OCI-LY7 (cell line): Measurements from ENCODE around the gene SPON1. TPM values are rescaled to one million over a fixed set of nuclear protein-coding genes. Genes with fewer than 3 reads are reported as not detected.

ENCODE experiments used
- BruUV-seq: library from RNA; stranded (reverse); fragments of 400-500 nt; replicated peaks from 2 replicates; lab custom pipeline; 2021; lab: Mats Ljungman, UMichigan
- CTCF ChIA-PET: fragments of 300-600 bp; sonication (Branson Sonifier 250); formaldehyde crosslinking; loops from one replicate; lab custom pipeline; 2022; ENCODE audit warnings: antibody characterized with exemption; ENCODE audit not compliant: unreplicated experiment; lab: Charles Lee
- POLR2A ChIA-PET: fragments of 300-600 bp; sonication (Branson Sonifier 250); formaldehyde crosslinking; loops from one replicate; lab custom pipeline; 2022; ENCODE audit warnings: antibody characterized with exemption; lab: Charles Lee
- DNase-seq: peaks from one replicate; pipeline ENCODE4 v3.0.0-alpha.2; 2015; ENCODE audit warnings: low spot score
- H2AFZ ChIP-seq: fragments of 200-600 bp; sonication (generic), shearing (Covaris generic); 2 replicates; pipeline ENCODE4 v1.6.1; 2014; ENCODE audit warnings: mild to moderate bottlenecking, antibody characterized with exemption, low read length, moderate library complexity
- H3K27ac ChIP-seq: fragments of 200-600 bp; sonication (generic); 2 replicates; pipeline ENCODE4 v1.5.1; 2014; ENCODE audit warnings: mixed run types, low read depth, mild to moderate bottlenecking, moderate library complexity, low read length, inconsistent platforms; ENCODE audit not compliant: poor library complexity, severe bottlenecking
- H3K36me3 ChIP-seq: fragments of 200-600 bp; sonication (generic); 2 replicates; pipeline ENCODE4 v1.6.1; 2014; ENCODE audit warnings: mild to moderate bottlenecking, antibody characterized with exemption, low read length, moderate library complexity, mixed read lengths; ENCODE audit not compliant: insufficient read depth
- H3K4me1 ChIP-seq: fragments of 200-600 bp; sonication (generic); 2 replicates; pipeline ENCODE4 v1.5.1; 2014; ENCODE audit warnings: mild to moderate bottlenecking, low read length; ENCODE audit not compliant: insufficient read depth, poor library complexity, severe bottlenecking
- H3K4me2 ChIP-seq: fragments of 200-600 bp; sonication (generic); 2 replicates; pipeline ENCODE4 v1.6.1; 2014; ENCODE audit warnings: mild to moderate bottlenecking, low read length
- H3K4me3 ChIP-seq: fragments of 200-600 bp; sonication (generic); 2 replicates; pipeline ENCODE4 v1.5.1; 2014; ENCODE audit warnings: mild to moderate bottlenecking, low read depth, low read length; ENCODE audit not compliant: poor library complexity, severe bottlenecking
- H3K79me2 ChIP-seq: fragments of 200-600 bp; sonication (generic); 2 replicates; pipeline ENCODE4 v1.6.1; 2016; ENCODE audit warnings: low read depth, mild to moderate bottlenecking, low read length, moderate library complexity, mixed read lengths; ENCODE audit not compliant: insufficient read depth
- H3K9me2 ChIP-seq: fragments of 200-600 bp; sonication (generic); 2 replicates; pipeline ENCODE4 v1.6.1; 2016; ENCODE audit warnings: mild to moderate bottlenecking, low read length, mixed read lengths; ENCODE audit not compliant: insufficient read depth
- H3K9me3 ChIP-seq: fragments of 200-600 bp; sonication (generic); 2 replicates; pipeline ENCODE4 v1.6.1; 2014; ENCODE audit warnings: mild to moderate bottlenecking, mixed run types, low read length, mixed read lengths
- H4K20me1 ChIP-seq: fragments of 200-600 bp; sonication (generic); 2 replicates; pipeline ENCODE4 v1.6.1; 2014; ENCODE audit warnings: mild to moderate bottlenecking, antibody characterized with exemption, low read length, moderate library complexity, mixed read lengths; ENCODE audit not compliant: insufficient read depth
- CTCF ChIP-seq: fragments of 200-600 bp; sonication (generic); conservative IDR thresholded peaks from 2 replicates; pipeline ENCODE4 v1.5.1; 2014; ENCODE audit warnings: mild to moderate bottlenecking, antibody characterized with exemption, low read length, moderate library complexity, mixed read lengths
- EZH2phosphoT487 ChIP-seq: fragments of 200-600 bp; sonication (generic); IDR thresholded peaks from 2 replicates; pipeline ENCODE4 v1.6.1; 2018; ENCODE audit warnings: low read depth, borderline replicate concordance, mild to moderate bottlenecking, mixed run types, antibody characterized with exemption, low read length, moderate library complexity, mixed read lengths
- intact Hi-C: fragments of 100-400 bp; cut with micrococcal nuclease; formaldehyde crosslinking; loops from one replicate; pipeline ENCODE4 v1.10.0; 2022; ENCODE audit not compliant: unreplicated experiment
- total RNA-seq, 2 experiments: library from RNA; depleted of rRNA in 1 of 2; stranded (reverse); fragments of >200 nt in 1 of 2; shearing (Covaris generic) in 1 of 2; gene quantifications; 2 replicates each; pipeline ENCODE4 v1.2.3, GENCODE V29; 2014 to 2022

Gene SPON1
- total RNA-seq, 2 experiments from 2014 or later, result 0.38 TPM; not detected in 1

DNA sequence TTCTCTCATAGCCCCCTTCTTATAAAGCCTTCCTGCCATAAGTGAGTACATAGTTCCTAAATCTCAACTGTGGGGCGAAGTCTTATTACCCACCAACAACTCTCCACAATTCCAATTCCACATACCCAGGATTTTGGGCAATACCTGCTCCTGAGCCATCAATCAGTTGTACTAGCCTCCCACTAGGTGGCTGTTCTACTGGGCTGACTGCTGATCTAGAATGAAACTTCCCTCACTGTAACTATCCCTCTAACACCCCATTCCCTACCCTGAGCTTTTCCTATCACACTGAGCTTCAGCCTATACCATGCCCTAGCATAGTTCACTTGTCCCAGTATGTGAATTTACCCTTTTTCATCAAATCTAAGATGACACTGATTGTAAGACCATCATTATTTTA lies 344.0 kb downstream of the SPON1 start:
- Histone ChIP-seq H3K4me3 (no peak overlapping the region), H2AFZ (no peak overlapping the region), H3K36me3 (no peaks in the 10 kb centered on the region), H3K4me1 (no peaks in the 10 kb centered on the region), H3K27ac (no peak overlapping the region), H3K9me2 (no peaks in the 10 kb centered on the region), H3K4me2 (no peak overlapping the region), H4K20me1 (no peaks in the 10 kb centered on the region), H3K9me3 (no peaks in the 10 kb centered on the region), H3K79me2 (no peaks in the 10 kb centered on the region)
- ChIA-PET CTCF (no interaction called here), POLR2A (no interaction called here)
- intact Hi-C loops, result no loop called here
- BruUV-seq, result no TSS peak
- TF ChIP-seq CTCF (no peak), EZH2phosphoT487 (no peak)
- DNase-seq, result no peak

DNA sequence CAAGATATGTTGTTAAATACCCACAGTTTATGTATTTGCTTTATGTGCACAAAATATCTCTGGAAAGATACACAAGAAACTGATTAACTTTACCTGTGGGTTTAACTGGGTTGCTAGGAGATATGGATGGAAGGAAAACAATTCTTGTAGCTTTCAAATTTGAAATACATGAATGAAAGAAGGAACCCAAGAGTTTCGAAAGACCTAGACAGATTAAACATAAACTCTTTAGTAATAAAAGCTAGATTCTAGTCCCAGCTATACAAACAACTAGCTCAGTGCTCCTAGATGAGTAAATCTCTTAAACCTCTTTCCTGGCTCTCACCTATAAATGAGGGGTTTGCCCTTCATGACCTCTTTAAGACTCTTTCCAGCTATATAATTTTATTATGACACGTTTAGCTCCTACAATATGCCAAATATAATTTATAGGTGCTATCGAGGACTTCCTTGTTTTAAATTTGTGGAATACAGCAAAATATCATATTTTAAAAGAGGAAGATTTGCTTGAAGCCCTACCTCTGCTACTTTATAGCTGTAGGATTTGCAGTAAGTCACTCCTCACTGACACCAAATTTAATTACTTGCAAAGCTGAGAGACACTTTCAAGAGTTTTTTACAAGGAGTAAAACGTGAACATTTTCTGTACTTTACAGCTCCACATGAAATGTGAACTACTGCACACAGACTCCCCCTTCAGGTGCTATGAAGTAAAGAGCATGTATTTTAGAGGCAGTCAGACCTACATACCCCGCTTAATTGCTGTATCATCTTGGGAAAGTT lies 345.8 kb downstream of the SPON1 start:
- Histone ChIP-seq H3K4me1 (no peaks in the 10 kb centered on the region), H4K20me1 (no peaks in the 10 kb centered on the region), H3K4me3 (no peak overlapping the region), H2AFZ (no peak overlapping the region), H3K9me3 (no peaks in the 10 kb centered on the region), H3K27ac (no peak overlapping the region), H3K36me3 (no peaks in the 10 kb centered on the region), H3K79me2 (no peaks in the 10 kb centered on the region), H3K9me2 (no peaks in the 10 kb centered on the region), H3K4me2 (no peak overlapping the region)
- ChIA-PET CTCF (interaction anchor here (1.0 kb wide), 1 partner anchor 31 kb away, joined by 5 read pairs; no protein-coding TSS in a partner anchor), POLR2A (interaction anchor here (0.6 kb wide), 1 partner anchor 78 kb away, joined by 4 read pairs; no protein-coding TSS in a partner anchor)
- peak; percentile 39 for DNase-seq
- intact Hi-C loops, result no loop called here
- peak; percentile 77 for TF ChIP-seq CTCF
- TF ChIP-seq EZH2phosphoT487, result no peak
- no TSS peak for BruUV-seq

- Histone ChIP-seq H4K20me1 (no peaks in the 10 kb centered on the region), H3K4me3 (no peak overlapping the region), H3K4me2 (no peak overlapping the region), H3K27ac (no peak overlapping the region), H3K9me2 (no peaks in the 10 kb centered on the region), H3K4me1 (no peaks in the 10 kb centered on the region), H3K79me2 (no peaks in the 10 kb centered on the region), H3K9me3 (no peaks in the 10 kb centered on the region), H2AFZ (no peak overlapping the region), H3K36me3 (no peaks in the 10 kb centered on the region)
- TF ChIP-seq CTCF, result no peak; the same call in 1 of the 2 replicates
- no peak for TF ChIP-seq EZH2phosphoT487
- no peak for DNase-seq
- CTCF ChIA-PET, result no interaction called here
- POLR2A ChIA-PET, result no interaction called here
- intact Hi-C loops, result no loop called here
- no TSS peak for BruUV-seq
Measured at GRCh38 chr11:14308897-14309387, 346.4 kb downstream of the SPON1 start.
